ENCODE measurements around the gene SAA2. TPM values are rescaled to one million over a fixed set of nuclear protein-coding genes. Genes with fewer than 3 reads are reported as not detected.

The SAA2 gene
- total RNA-seq, 2 donors from 2014 or later: 4.7 to 7.9 TPM

GRCh38 chr11:18235394-18236334 is 12.8 kb downstream of the SAA2 start:
- WGBS: 60% methylated on average over 8 of the region's 8 CpGs
- DNase-seq (ENCODE audit: low spot score): no peak
- H3K27ac ChIP-seq: no peak overlapping the region
- H3K27me3 ChIP-seq (replicated peaks; ENCODE audit: insufficient read depth): no peaks in the 10 kb centered on the region
- H3K36me3 ChIP-seq: no peaks in the 10 kb centered on the region
- TF ChIP-seq POLR2A (IDR thresholded peaks at IDR 0.05) (no peak), POLR2AphosphoS5 (IDR thresholded peaks at IDR 0.05) (no peak), CTCF (IDR thresholded peaks at IDR 0.05) (no peak)
- H3K4me3 ChIP-seq: no peak overlapping the region
- intact Hi-C loops (cut with DNase I): no loop called here
- H3K9me3 ChIP-seq: no peaks in the 10 kb centered on the region
- H3K4me1 ChIP-seq (replicated peaks): no peaks in the 10 kb centered on the region

DNA sequence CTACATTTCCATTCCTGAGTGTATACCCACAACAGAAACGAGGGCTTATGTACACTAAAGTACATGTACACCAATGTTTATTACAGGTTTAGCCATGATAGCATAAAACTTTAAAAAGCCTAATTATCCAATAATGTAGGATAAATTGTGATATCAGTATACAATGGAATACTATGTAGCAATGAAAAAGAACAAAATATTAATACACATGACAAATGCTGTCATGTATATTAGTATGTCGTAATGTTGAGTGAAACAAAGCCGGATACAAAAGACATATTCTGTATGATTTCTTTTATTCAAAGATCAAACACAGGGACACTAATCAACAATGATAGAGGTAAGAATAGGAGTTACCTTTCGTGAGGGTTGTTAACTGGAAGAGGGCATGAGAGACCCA is 14.6 kb downstream of the SAA2 start:
- no peak overlapping the region for H3K4me3 ChIP-seq
- H3K4me1 ChIP-seq (replicated peaks): no peaks in the 10 kb centered on the region
- H3K27me3 ChIP-seq (replicated peaks; ENCODE audit: insufficient read depth): no peaks in the 10 kb centered on the region

GRCh38 chr11:18230859-18231258 is 17.6 kb downstream of the SAA2 start:
- no peak for DNase-seq (ENCODE audit: low spot score)
- intact Hi-C loops (cut with DNase I): no loop called here
- H3K4me3 ChIP-seq: no peak overlapping the region
- H3K36me3 ChIP-seq: no peaks in the 10 kb centered on the region
- 85% methylated on average over 2 of the region's 2 CpGs for WGBS
- no peaks in the 10 kb centered on the region for H3K27me3 ChIP-seq (replicated peaks; ENCODE audit: insufficient read depth)
- H3K4me1 ChIP-seq (replicated peaks): no peaks in the 10 kb centered on the region
- no peak for TF ChIP-seq CTCF (IDR thresholded peaks at IDR 0.05)
- TF ChIP-seq POLR2AphosphoS5 (IDR thresholded peaks at IDR 0.05): no peak
- TF ChIP-seq POLR2A (IDR thresholded peaks at IDR 0.05): no peak
- no peak overlapping the region for H3K27ac ChIP-seq
- no peaks in the 10 kb centered on the region for H3K9me3 ChIP-seq

More for the DNA sequence above, 14.6 kb downstream of the SAA2 start:
- no peak for TF ChIP-seq POLR2AphosphoS5 (IDR thresholded peaks at IDR 0.05)
- TF ChIP-seq POLR2A (IDR thresholded peaks at IDR 0.05): no peak
- no peak for TF ChIP-seq CTCF (IDR thresholded peaks at IDR 0.05)
- no peak for DNase-seq (ENCODE audit: low spot score)
- H3K27ac ChIP-seq: no peak overlapping the region
- intact Hi-C loops (cut with DNase I): no loop called here
- no peaks in the 10 kb centered on the region for H3K9me3 ChIP-seq
- H3K36me3 ChIP-seq: no peaks in the 10 kb centered on the region
- WGBS: 92% methylated on average over 4 of the region's 4 CpGs

- H3K27ac ChIP-seq: no peak overlapping the region
- no peak overlapping the region for H3K4me3 ChIP-seq
- H3K36me3 ChIP-seq: no peaks in the 10 kb centered on the region
- H3K27me3 ChIP-seq (replicated peaks; ENCODE audit: insufficient read depth): no peaks in the 10 kb centered on the region
- DNase-seq (ENCODE audit: low spot score): no peak
- no peaks in the 10 kb centered on the region for H3K9me3 ChIP-seq
- intact Hi-C loops (cut with DNase I): no loop called here
- WGBS: 72% methylated on average over 3 of the region's 3 CpGs
- TF ChIP-seq CTCF (IDR thresholded peaks at IDR 0.05) (no peak), POLR2AphosphoS5 (IDR thresholded peaks at IDR 0.05) (no peak), POLR2A (IDR thresholded peaks at IDR 0.05) (no peak)
- no peaks in the 10 kb centered on the region for H3K4me1 ChIP-seq (replicated peaks)
These were observed 19.0 kb downstream of the SAA2 start for GRCh38 chr11:18229501-18229900.

GRCh38 chr11:18225913-18226312 is 22.6 kb downstream of the SAA2 start:
- DNase-seq (ENCODE audit: low spot score): no peak
- 30% methylated on average over 2 of the region's 2 CpGs for whole genome bisulfite sequencing
- TF ChIP-seq CTCF (IDR thresholded peaks at IDR 0.05) (no peak), POLR2AphosphoS5 (IDR thresholded peaks at IDR 0.05) (no peak), POLR2A (IDR thresholded peaks at IDR 0.05) (no peak)
- no peak overlapping the region for H3K4me3 ChIP-seq
- H3K4me1 ChIP-seq (replicated peaks): no peaks in the 10 kb centered on the region
- H3K9me3 ChIP-seq: no peaks in the 10 kb centered on the region
- intact Hi-C loops (cut with DNase I): no loop called here
- no peak overlapping the region for H3K27ac ChIP-seq
- H3K27me3 ChIP-seq (replicated peaks; ENCODE audit: insufficient read depth): no peaks in the 10 kb centered on the region
- H3K36me3 ChIP-seq: no peaks in the 10 kb centered on the region

All from prostate gland (tissue), 2 donors.